Epithelial cell of proximal tubule (primary cell): ENCODE results near the gene ARIH2. TPM values are rescaled to one million over a fixed set of nuclear protein-coding genes. Genes with fewer than 3 reads are reported as not detected.

Experiments used
- DNase-seq: peaks from one replicate; pipeline ENCODE4 v3.0.0-alpha.2; 2011; ENCODE audit warnings: low read depth
- H3K4me3 ChIP-seq: 2 replicates; pipeline ENCODE4 v1.5.1; 2011; ENCODE audit warnings: low read depth, mild to moderate bottlenecking, low read length
- CTCF ChIP-seq: conservative IDR thresholded peaks from 2 replicates; pipeline ENCODE4 v1.5.1; 2012; ENCODE audit warnings: low read depth, mild to moderate bottlenecking, low read length
- total RNA-seq: library from RNA; depleted of rRNA; stranded (reverse); fragments of >200 nt; gene quantifications from 2 replicates; pipeline ENCODE4 v1.2.3, GENCODE V29; 2015

ARIH2 gene
- total RNA-seq, result 44.8 and 76.7 TPM in 2 replicates

- peak; percentile 41 for DNase-seq
- peak; percentile 5 for TF ChIP-seq CTCF
- H3K4me3 ChIP-seq, result peak within 1 kb of the TSS; percentile 87
These were observed at the start of gene ARIH2 for GRCh38 chr3:48918388-48919214. Gene ARIH2, plus strand, starts transcription at chr3:48918842. Its CDS starts 8,717 bp downstream, at chr3:48927559.

- TF ChIP-seq CTCF, result no peak
- DNase-seq, result no peak
- no peak overlapping the region for H3K4me3 ChIP-seq
These were observed 41.0 kb upstream of the ARIH2 start for GRCh38 chr3:48877671-48878070.

- DNase-seq, result no peak
- no peak for TF ChIP-seq CTCF
- no peak overlapping the region for H3K4me3 ChIP-seq
These were observed 39.2 kb upstream of the ARIH2 start for GRCh38 chr3:48879307-48879993.

- TF ChIP-seq CTCF, result no peak
- H3K4me3 ChIP-seq, result no peak overlapping the region
- no peak for DNase-seq
These were observed 38.7 kb upstream of the ARIH2 start for GRCh38 chr3:48879994-48880377.

GRCh38 chr3:48881006-48881405 is 37.6 kb upstream of the ARIH2 start:
- no peak overlapping the region for H3K4me3 ChIP-seq
- no peak for DNase-seq
- TF ChIP-seq CTCF, result no peak

- TF ChIP-seq CTCF, result no peak
- no peak overlapping the region for H3K4me3 ChIP-seq
- no peak for DNase-seq
These were observed 37.0 kb upstream of the ARIH2 start for GRCh38 chr3:48881652-48882114.
